HUDEP-2 (cell line): ENCODE results near the gene AKAP5.

Source experiments
- DNase-seq, 76 experiments: peaks; one replicate each; lab custom pipeline; 2025; ENCODE audit not compliant: unreplicated experiment in 76 of 76; lab: John Stamatoyannopoulos, UW

AKAP5 gene

GRCh38 chr14:64459405-64460136, 5.7 kb upstream of the AKAP5 start:
- DNase-seq: no peak

GRCh38 chr14:64461221-64461620, 4.1 kb upstream of the AKAP5 start:
- no peak for DNase-seq

GRCh38 chr14:64463195-64463594, 2.1 kb upstream of the AKAP5 start:
- DNase-seq: no peak

GRCh38 chr14:64463873-64464272, 1.4 kb upstream of the AKAP5 start:
- DNase-seq: no peak

- no peak for DNase-seq
Observed at GRCh38 chr14:64464651-64465050, 648 bp upstream of the AKAP5 start.

GRCh38 chr14:64465831-64466554, 694 bp downstream of the AKAP5 start:
- peak in 1 of 76 experiments; percentile 2 for DNase-seq

GRCh38 chr14:64467101-64467500, 1.8 kb downstream of the AKAP5 start:
- DNase-seq: no peak

GRCh38 chr14:64467566-64467965, 2.3 kb downstream of the AKAP5 start:
- DNase-seq: peak in 1 of 76 experiments; percentile 8

- DNase-seq: no peak
Observed at GRCh38 chr14:64468451-64468850, 3.2 kb downstream of the AKAP5 start.

GRCh38 chr14:64474041-64474440, 8.7 kb downstream of the AKAP5 start:
- no peak for DNase-seq

- no peak for DNase-seq
Observed at GRCh38 chr14:64474698-64475097, 9.4 kb downstream of the AKAP5 start.

- DNase-seq: no peak
Observed at GRCh38 chr14:64475585-64476273, 10.4 kb downstream of the AKAP5 start.

- DNase-seq: no peak
Observed at GRCh38 chr14:64476438-64476837, 11.1 kb downstream of the AKAP5 start.

- peak in 9 of 76 experiments; percentile 3 to 20 (median 8) for DNase-seq
Observed at GRCh38 chr14:64478634-64479250, 13.4 kb downstream of the AKAP5 start.

- DNase-seq: no peak
Observed at GRCh38 chr14:64488590-64489099, 23.3 kb downstream of the AKAP5 start.

GRCh38 chr14:64491637-64492036, 26.3 kb downstream of the AKAP5 start:
- no peak for DNase-seq

- no peak for DNase-seq
Observed at GRCh38 chr14:64493455-64493854, 28.2 kb downstream of the AKAP5 start.

- DNase-seq: no peak
Observed at GRCh38 chr14:64495252-64495651, 30.0 kb downstream of the AKAP5 start.

- no peak for DNase-seq
Observed at GRCh38 chr14:64496764-64497163, 31.5 kb downstream of the AKAP5 start.

GRCh38 chr14:64500088-64500487, 34.8 kb downstream of the AKAP5 start:
- no peak for DNase-seq
